HepG2 (cell line): Measurements from ENCODE around the gene VSIG10L.

Experiments used
- ARNTL ChIP-seq: sonication (generic); formaldehyde crosslinking; IDR thresholded peaks from 2 replicates; pipeline ENCODE4 v1.4.0; 2020; ENCODE audit warnings: mild to moderate bottlenecking, missing genetic modification reagents
- CEBPB ChIP-seq: IDR thresholded peaks from 2 replicates; pipeline ENCODE4 v1.6.1; 2011; ENCODE audit warnings: low read depth, low read length, improper control_type of control experiment, borderline replicate concordance
- CTCF ChIP-seq: sonication (generic); formaldehyde crosslinking; IDR thresholded peaks from 2 replicates; pipeline ENCODE4 v1.5.0; 2020; ENCODE audit warnings: mild to moderate bottlenecking, missing genetic modification reagents, moderate library complexity
- FOXJ3 ChIP-seq: sonication (generic); formaldehyde crosslinking; IDR thresholded peaks from 2 replicates; pipeline ENCODE4 v1.4.0; 2020; ENCODE audit warnings: missing genetic modification reagents, mild to moderate bottlenecking, borderline replicate concordance
- NFYB ChIP-seq: sonication (generic); formaldehyde crosslinking; IDR thresholded peaks from 2 replicates; pipeline ENCODE4 v1.4.0; 2020; ENCODE audit warnings: missing genetic modification reagents
- NR2F1 ChIP-seq, 2 experiments: fragments of 450-650 bp in 1 of 2; formaldehyde crosslinking in 1 of 2; IDR thresholded peaks; 2 replicates each; pipeline versions ENCODE4 v1.5.0 to v1.6.1; 2016 to 2020; ENCODE audit warnings: mild to moderate bottlenecking in 1 of 2, missing compliant biosample characterization in 1 of 2, missing genetic modification reagents in 1 of 2, moderate library complexity in 1 of 2
- PTBP1 ChIP-seq: fragments of 200-400 bp; formaldehyde crosslinking; IDR thresholded peaks from 2 replicates; pipeline ENCODE4 v1.6.1; 2018; ENCODE audit warnings: low read length, low read depth; ENCODE audit not compliant: poor library complexity, severe bottlenecking
- RARA ChIP-seq: IDR thresholded peaks from 2 replicates; pipeline ENCODE4 v1.6.1; 2016; ENCODE audit warnings: missing genetic modification reagents, missing compliant biosample characterization

- TF ChIP-seq PTBP1 (no peak), ARNTL (CRISPR knock-in tag) (peak; percentile 98), NFYB (CRISPR knock-in tag) (no peak), FOXJ3 (CRISPR knock-in tag) (0 out of 2 replicates have a peak, but pooled peaks have one; percentile 27), RARA (CRISPR knock-in tag) (peak; percentile 96), CEBPB (peak; percentile 86), NR2F1 (CRISPR knock-in tag; IDR thresholded peaks at IDR 0.05) (peak; percentile 92 to 96), CTCF (CRISPR knock-in tag) (peak; percentile 7; the same call in 1 of the 2 replicates)
Measured at GRCh38 chr19:51356159-51356801, 14.3 kb upstream of the VSIG10L start.
